Measurements from ENCODE around the gene PPP2R5E.

Gene PPP2R5E

DNA sequence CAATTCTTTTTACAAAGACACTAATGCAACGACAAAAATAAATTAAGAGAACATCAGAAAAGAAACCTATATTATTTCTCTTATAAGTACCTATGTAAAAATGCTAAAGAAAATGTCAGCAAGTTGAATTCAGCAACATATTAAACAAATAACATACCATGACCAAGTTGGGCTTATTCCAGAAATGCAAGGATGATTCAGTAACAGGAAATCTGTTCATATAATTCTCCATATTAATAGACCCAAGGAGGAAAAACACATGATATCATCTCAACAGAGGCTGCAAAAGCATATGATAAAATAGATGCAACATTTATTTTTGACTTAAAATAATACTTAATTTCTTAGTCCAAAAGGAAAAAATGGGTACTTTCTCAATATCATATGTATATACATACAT, 199.3 kb downstream of the PPP2R5E start:
- no peaks in the 10 kb centered on the region for H3K27me3 Mint-ChIP-seq
- no peaks in the 10 kb centered on the region for H3K4me1 Mint-ChIP-seq (ENCODE audit: low read depth)
- intact Hi-C loops (cut with micrococcal nuclease), result no loop called here
- H3K27ac Mint-ChIP-seq, result no peak overlapping the region
- no peaks in the 10 kb centered on the region for H3K36me3 Mint-ChIP-seq (ENCODE audit: low read depth)
- H3K9me3 Mint-ChIP-seq, result no peaks in the 10 kb centered on the region
- H3K4me3 Mint-ChIP-seq, result no peak overlapping the region

DNA sequence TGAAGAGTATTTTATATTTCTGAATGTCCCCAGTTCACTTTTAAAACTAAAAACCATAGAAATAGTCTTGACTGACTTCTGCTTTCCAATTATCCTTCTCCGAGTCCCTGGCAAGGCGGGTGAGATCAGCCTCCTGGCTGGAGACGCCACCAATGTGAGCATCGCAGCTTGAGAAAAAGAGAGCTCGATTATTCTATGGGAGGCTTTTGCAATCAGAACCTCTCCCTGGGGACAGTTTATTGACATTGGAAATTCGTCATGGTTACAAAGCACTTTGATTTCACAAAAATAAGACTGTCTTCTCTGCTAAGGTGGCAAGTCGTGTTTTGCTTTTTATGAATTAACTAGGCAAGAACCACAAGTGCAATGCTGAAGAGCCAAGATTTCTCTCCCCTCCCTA, 200.8 kb downstream of the PPP2R5E start:
- intact Hi-C loops (cut with micrococcal nuclease), result no loop called here
- no peaks in the 10 kb centered on the region for H3K9me3 Mint-ChIP-seq
- H3K27me3 Mint-ChIP-seq, result no peaks in the 10 kb centered on the region
- H3K4me1 Mint-ChIP-seq (ENCODE audit: low read depth), result no peaks in the 10 kb centered on the region
- H3K36me3 Mint-ChIP-seq (ENCODE audit: low read depth), result no peaks in the 10 kb centered on the region
- H3K4me3 Mint-ChIP-seq, result no peak overlapping the region
- H3K27ac Mint-ChIP-seq, result no peak overlapping the region

DNA sequence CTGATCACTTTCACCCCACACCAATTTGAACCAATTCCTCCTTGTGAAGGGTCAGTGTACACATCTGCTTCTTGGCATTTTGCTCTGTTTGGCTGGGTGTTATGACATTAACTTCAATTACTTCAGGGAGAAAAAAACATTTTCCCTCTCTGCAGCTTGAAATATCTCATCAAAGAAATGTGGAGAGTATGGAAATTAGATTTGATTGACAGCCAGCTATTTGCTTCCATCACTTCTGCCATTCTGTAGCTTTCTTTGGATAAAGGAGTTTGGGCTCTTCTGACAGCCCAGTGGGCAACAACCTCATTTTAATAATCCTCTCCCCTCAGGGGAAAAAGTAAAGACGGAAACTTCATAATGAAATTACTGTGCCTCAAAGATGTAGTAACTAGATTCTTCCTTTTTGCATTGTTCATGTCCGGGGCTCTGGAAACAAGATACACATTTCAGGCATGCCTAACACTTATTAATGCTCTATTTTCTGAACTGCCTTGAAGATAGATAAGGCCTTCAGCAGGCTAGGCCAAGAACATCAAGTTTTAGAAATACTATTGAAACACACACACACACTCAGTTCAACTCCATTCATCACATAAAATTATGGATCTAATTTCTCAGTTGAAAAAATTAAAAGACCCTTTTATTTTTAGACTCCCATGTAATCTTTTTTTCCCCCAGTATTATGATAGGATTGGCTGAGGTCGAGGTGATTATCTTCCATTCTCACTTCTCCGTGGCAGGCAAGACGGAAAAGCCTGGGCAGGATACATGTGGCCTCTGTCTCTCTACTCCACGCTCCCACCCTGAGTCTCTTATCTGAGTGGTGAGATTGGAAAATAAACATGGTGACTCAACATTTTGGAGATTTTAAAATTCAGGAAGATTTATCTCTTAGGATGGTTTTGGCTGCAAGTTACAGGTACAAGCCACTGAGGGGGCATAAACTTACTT, 214.1 kb downstream of the PPP2R5E start:
- Mint-ChIP-seq H3K36me3 (ENCODE audit: low read depth) (no peaks in the 10 kb centered on the region), H3K4me1 (ENCODE audit: low read depth) (no peaks in the 10 kb centered on the region), H3K9me3 (peaks cover 15% of the 10 kb centered on the region), H3K27ac (no peak overlapping the region), H3K4me3 (no peak overlapping the region), H3K27me3 (no peaks in the 10 kb centered on the region)
- intact Hi-C loops (cut with micrococcal nuclease), result no loop called here

DNA sequence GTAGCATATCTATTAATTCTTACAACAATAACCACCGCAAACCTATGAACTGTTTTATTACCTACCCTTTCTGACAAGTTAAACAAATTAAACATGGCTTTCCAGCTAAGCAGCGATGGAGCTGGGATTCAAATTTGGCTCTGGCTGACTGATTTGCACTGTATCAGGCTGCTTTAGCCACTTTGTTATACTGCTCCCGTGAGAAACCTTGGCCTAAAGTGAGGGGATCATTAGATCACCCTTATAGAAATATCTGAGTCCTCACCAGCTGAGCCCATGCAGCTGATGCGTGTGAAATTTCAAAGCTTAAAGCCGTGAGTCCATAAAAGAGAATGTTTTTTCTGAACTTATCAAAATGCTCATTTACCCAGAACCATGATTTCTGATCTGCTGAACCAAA, 216.3 kb downstream of the PPP2R5E start:
- Mint-ChIP-seq H3K27ac (no peak overlapping the region), H3K4me3 (no peak overlapping the region), H3K36me3 (ENCODE audit: low read depth) (no peaks in the 10 kb centered on the region), H3K4me1 (ENCODE audit: low read depth) (no peaks in the 10 kb centered on the region), H3K9me3 (peaks cover 11% of the 10 kb centered on the region), H3K27me3 (no peaks in the 10 kb centered on the region)
- intact Hi-C loops (cut with micrococcal nuclease), result no loop called here

DNA sequence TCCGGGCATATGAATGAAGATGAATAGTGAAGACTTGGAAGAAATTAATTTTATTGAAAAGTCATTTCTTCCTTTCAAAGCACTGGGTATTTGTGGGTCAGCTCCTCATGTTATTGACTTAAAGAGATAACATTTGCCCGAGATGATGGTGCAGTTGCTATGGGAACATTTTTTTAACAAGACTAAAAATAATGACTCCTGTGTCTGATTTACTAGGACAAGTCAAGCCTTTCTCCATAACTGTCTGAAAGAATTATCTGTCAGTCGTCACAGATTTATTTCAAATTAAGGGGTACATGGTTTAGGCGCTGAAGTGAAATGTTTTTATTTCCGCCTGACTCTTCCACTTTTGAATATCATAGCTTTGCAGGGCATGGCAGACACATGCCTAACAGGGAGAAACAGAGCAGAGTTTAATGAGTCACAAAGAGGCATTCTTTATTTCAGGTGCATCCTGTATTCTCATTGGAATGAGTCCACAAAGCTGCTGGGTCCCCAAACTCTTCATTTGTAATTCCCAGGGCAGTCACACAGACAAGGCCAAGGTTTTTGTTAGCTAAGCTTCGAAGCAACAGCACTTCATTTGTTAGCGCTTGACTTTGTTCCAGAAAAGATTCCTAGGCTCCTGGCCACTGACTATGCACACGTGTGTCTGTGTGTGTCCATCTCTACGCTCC, 220.1 kb downstream of the PPP2R5E start:
- intact Hi-C loops (cut with micrococcal nuclease), result no loop called here
- no peaks in the 10 kb centered on the region for H3K4me1 Mint-ChIP-seq (ENCODE audit: low read depth)
- H3K27me3 Mint-ChIP-seq, result no peaks in the 10 kb centered on the region
- no peaks in the 10 kb centered on the region for H3K9me3 Mint-ChIP-seq
- H3K36me3 Mint-ChIP-seq (ENCODE audit: low read depth), result no peaks in the 10 kb centered on the region
- H3K4me3 Mint-ChIP-seq, result no peak overlapping the region
- no peak overlapping the region for H3K27ac Mint-ChIP-seq

DNA sequence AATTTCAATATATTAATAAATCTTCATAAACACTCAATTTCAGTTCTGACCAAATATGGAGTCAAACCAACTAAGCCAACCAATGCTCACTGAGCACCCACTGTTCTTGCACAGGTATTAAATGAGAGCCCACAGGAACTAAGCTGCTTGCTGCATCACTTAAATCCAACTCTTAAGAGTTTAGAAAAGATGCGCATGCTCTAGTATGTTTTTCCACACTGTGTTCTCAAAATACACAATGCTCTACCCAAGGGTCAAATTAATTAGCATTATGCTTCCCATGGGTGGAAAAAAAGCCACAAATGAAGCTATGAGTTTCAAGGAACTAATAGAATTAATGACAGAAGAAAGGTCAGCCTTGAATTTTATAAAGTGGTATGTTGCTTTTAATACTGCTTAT, 220.7 kb downstream of the PPP2R5E start:
- Mint-ChIP-seq H3K4me1 (ENCODE audit: low read depth) (no peaks in the 10 kb centered on the region), H3K27ac (no peak overlapping the region), H3K27me3 (no peaks in the 10 kb centered on the region), H3K36me3 (ENCODE audit: low read depth) (no peaks in the 10 kb centered on the region), H3K9me3 (no peaks in the 10 kb centered on the region), H3K4me3 (no peak overlapping the region)
- intact Hi-C loops (cut with micrococcal nuclease), result no loop called here

Measured in dendritic cell treated with granulocyte-macrophage colony-stimulating factor and Interleukin-4, amounts not matched to agents 40 ng/mL and 50 ng/mL, for 4 days (primary cell).